Hematopoietic multipotent progenitor cell treated with erythropoietin and hydrocortisone succinate and interleukin-3 and kit ligand, for 4 days (in vitro differentiated cells): ENCODE data around the gene AVL9.
A peak's percentile ranks its signal among the peaks of the same experiment; 100 is the strongest.
"Not testable (repeated sequence)": the region's sequence is repeated elsewhere in the genome, so short reads cannot be mapped to it uniquely, and the experiment has no call there.

ENCODE experiments used
- DNase-seq: peaks from one replicate; pipeline ENCODE4 v3.0.0-alpha.2; 2015

The AVL9 gene

DNA sequence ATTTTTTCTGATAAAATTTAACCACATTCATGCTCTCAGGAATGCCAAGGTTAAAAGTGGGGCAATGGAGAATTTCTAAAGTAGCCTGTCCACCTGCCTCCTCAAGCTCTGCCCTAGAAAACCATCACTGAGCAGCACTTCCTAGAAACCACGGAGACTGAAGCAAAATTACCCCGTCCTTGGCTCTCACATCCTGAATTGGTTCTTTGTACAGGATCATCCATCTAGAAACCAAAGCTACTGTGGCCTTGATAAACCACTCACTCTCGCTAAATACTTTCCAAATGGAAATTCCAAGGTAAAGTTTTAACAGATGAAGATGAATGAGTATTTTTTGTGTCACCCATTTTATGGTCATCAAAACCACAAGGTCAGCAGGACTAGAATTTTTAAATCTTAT lies 96.6 kb downstream of the AVL9 start:
- no peak for DNase-seq

DNA sequence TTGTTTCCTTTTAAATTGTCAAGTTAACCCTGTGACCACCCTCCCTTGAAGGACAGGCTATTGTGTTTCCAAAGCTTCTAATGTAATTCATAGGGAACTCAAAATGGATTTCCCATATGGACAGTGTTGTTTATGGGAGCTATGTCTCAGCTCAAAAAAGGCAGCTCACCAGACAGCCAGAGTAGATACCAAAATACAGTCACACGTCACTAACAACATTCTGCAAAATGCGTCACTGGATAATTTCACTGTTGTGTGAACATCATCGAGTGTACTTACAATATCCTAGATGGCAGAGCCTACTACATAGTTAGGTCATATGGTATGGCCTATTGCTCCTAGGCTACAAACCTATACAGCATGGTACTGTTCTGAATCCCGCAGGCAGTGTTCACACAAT lies 97.4 kb downstream of the AVL9 start:
- no peak for DNase-seq

DNA sequence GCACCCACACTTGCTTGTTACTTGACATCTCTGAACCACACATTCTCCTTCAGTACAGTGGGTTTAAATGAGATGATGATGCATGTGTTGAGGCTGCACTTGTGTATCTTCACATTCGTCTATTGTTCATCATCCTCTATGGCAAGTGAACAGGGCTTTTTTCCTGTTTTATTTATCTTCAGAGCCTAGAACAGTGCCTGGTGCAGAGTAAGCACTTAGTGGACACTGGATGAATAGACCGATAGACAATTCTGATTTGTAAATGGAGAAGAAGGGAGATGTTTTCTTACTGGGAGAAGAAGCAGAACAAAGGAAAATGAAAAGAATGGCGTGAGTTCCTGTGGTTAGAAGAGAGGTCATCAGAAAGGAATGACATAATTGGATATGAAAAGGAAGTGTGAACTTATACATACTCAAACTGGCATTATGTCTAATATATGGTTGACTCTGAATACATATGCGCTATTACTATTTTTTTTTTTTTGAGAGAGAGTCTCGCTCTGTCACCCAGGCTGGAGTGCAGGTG lies 99.7 kb downstream of the AVL9 start:
- DNase-seq = no peak

DNA sequence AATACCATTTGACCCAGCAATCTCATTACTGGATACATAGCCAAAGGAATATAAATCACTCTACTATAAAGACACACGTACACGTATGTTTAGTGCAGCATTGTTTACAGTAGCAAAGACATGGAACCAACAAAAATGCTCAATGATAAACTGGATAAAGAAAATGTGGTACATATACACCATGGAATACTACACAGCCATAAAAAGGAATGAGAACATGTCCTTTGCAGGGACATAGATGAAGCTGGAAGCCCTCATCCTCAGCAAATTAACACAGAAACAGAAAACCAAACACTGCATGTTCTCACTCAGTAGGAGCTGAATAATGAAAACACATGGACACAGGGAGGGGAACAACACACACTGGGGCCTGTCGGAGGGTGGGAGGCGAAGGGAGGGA lies 105.9 kb downstream of the AVL9 start:
- not testable (repeated sequence) for DNase-seq

DNA sequence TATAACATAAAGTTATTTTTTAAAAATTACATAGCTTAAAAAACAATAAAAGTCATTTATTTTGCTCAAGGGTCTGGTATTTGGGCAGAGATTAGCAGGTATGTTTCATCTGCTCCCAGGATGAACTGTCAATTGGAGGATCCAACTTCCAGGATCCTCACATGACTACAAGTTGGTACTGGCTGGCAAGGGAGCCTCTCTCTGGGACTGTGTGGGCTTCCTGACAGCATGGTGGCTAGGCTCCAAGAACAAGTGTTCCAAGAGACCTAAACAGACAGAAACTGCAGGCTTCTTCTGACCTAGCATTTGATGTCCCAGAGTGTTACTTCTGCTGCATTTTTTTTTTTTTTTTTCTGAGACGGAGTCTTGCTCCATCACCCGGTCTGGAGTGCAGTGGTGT lies 107.2 kb downstream of the AVL9 start:
- DNase-seq = no peak

DNA sequence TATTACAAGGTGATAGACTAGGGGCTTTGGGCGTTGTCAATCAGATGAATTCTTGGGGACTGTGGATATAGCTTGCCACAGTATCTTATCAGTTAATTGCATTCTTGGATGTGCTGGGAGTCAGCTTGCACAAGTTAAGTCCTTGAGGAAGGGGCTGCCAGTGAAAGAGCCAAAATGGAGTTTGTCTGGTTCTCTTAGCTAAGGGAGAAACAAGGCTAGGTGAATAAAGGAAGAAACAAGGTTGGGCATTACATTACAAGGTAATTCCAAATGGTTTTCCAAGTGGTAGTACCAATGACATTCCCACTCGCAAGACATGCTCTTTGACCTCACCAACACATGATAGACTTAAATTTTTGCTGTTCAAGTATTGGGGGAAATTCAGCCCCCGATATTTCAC lies 108.2 kb downstream of the AVL9 start:
- DNase-seq = not testable (repeated sequence)

DNA sequence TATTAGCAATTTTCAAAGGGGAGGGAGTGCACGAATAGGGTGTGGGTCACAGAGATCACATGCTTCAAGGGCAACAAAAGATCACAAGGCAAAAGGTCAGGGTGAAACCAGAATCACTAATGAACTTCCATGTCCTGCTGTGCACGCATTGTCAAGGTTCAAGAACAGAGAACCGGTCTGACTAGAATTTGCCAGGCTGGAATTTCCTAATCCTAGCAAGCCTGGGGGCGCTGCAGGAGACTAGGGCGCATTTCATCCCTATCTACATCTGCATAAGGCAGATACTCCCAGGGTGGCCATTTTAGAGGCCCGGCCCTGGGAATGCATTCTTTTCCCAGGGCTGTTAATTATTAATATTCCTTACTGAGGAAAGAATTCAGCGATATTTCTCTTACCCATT lies 108.8 kb downstream of the AVL9 start:
- DNase-seq = not testable (repeated sequence)

DNA sequence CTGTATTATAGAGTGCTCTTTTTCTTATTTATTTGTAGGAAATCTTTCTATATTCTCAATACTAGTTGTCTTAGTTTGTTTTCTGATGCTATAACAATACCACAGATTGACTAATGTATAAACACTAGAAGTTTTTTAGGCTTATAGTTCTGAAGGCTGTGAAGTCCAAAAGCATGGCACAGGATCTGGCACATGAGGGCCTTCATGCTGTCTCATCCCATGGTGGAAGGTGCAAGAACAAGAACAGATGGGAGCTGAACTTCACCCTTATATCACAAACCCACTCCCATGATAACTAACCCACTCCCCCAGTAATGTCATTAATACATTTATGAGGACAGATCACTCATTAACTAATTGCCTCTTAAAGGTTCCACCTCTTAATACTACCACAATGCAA lies 109.7 kb downstream of the AVL9 start:
- DNase-seq = no peak

DNA sequence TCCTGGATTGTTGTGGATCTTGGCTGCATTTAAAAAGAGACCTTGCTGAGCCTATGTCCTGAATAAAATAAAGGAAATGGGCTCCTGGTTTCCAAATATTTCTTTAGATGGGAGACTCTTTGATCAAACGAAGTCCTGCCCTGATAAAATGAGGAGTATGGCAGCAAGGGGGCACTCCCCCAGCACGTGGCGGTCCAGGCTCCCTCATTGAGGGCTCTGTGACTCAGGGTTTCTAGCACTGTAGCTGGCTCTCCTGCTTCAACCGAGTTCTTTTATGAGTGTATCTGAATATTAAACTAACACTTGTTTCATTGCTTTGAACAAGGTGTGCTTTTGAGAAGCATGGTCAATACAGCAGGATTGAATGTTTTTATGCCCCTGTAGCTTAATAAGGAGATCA lies 114.2 kb downstream of the AVL9 start:
- no peak for DNase-seq

DNA sequence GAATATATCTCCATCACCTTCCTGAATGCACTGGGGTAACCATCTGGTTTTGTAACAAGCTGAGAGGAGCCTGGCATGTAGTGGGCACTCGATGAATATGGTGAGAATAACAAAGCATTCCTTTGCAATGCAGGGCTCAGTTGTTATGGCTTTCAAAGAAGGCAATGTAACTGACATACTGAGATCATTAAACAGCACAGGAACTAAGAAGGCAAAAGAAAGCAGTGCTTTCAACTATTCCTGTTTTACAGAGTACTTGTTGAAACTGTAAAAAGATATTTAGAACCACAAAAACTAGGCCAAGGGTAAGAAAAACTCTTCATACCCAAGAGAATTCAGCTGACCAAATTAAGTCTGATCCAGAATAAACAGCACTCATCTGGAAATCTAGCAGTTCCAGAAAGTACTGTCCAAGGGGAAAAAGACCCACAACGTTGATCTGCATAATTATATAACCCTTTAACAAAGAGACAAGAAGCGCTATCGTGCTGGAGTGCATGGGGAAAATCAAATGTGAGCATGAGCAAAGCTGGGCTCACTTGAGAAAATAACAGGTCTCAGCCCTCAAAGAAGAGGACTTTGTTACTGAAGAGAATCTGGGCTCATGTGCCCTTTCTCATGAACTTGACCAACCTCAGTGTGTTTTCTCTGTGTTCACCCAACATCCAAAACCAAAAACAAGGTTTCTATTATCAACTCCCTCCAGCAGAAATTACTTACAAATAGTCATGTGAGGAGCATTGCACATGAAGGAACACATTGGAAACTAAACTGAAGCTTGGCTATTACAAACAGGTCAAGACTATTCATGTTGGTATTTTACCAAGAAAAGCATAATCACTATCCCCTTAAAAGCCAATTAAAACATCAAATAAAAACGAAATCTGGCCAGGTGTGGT lies 116.2 kb downstream of the AVL9 start:
- no peak for DNase-seq

DNA sequence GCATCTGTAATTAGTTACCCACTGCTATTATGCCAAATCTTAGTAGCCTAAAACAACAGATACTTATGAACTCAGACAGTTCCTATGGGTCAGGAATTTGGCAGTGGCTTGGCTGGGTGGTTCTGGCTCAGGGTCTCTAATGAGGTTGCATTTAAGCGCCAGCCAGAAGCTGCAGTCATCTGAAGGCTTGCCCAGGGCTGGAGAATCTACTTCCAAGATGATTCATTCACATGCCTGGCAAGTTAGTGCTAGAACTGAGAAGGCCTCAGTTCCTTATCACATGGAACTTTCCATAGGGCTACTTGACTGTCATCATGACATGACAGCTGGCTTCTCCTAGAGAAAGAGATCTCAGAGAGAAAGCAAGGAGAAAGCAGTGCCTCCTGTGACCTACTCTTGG lies 121.3 kb downstream of the AVL9 start:
- peak; percentile 11 for DNase-seq

DNA sequence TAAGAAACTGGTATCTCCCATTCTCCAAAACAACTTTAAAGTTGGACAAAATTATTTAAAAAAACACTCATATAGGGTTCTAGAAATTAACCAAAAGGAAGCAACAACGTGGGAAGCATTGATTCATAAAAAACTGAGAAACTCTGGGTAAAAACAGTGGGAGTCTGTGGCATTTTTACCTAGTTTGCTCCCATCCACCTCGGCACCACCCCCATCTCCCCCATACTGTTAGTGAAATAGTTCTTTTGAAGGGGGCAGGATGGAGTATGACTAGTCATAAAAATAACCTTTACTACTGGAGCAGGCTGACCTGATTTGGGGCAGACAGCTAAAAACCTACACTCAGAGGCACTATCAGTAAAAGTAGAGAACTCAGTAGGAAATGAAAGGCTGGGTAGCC lies 123.2 kb downstream of the AVL9 start:
- no peak for DNase-seq

DNA sequence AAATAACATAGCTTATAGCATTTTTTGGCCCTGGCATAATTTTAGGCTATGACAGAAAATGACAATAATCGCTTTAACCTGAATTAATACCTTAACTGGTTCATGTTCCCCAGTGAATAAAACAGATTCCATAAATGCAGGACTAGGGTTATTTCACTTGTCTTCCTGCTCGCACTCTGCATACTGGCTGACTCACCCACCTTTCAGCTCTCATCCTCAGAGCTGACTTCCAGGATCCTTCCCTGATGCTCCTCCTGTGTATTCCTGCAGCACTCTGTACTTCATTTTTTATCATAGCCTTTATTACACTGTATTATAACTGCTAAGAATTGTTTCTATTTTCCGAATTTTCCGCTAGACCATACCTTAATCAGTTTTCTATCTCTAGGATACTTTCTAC lies 123.7 kb downstream of the AVL9 start:
- no peak for DNase-seq

DNA sequence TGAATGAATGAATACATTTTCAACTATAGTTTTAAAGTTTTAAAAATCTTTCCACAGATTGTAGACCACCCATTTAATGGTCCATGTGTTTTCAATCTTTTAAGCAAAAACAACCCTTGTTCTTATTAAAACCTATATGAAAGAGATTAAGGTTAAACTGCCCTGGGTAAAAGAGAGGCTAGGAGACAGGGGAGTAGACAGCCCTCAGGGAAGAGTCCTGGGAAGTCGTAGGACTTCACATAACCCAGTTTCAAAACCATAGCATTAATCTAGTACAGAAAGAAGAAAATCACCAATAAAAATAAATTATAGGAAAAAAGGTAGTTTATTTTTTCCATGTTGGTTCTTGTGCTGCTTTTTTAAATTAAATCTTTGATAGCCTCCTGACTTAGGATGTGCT lies 124.1 kb downstream of the AVL9 start:
- DNase-seq = not testable (repeated sequence)

DNA sequence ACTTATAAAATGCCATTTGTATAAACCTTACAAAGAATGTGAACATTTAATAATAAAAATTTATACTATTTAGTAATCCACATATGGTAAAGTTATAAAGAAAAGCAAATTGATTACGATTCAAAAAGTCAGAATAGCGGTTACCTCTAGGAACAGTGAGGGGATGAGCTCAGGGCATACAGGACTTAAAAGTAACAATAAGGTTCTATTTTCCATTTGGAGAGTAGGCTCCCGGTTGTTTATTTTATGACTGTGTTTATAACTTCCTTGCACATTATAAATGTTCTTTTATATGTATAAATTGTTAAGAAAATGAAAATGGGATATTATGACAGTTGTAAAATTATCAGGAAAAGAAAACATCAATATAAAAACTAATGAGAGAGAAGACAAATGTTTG lies 135.7 kb downstream of the AVL9 start:
- DNase-seq = no peak

DNA sequence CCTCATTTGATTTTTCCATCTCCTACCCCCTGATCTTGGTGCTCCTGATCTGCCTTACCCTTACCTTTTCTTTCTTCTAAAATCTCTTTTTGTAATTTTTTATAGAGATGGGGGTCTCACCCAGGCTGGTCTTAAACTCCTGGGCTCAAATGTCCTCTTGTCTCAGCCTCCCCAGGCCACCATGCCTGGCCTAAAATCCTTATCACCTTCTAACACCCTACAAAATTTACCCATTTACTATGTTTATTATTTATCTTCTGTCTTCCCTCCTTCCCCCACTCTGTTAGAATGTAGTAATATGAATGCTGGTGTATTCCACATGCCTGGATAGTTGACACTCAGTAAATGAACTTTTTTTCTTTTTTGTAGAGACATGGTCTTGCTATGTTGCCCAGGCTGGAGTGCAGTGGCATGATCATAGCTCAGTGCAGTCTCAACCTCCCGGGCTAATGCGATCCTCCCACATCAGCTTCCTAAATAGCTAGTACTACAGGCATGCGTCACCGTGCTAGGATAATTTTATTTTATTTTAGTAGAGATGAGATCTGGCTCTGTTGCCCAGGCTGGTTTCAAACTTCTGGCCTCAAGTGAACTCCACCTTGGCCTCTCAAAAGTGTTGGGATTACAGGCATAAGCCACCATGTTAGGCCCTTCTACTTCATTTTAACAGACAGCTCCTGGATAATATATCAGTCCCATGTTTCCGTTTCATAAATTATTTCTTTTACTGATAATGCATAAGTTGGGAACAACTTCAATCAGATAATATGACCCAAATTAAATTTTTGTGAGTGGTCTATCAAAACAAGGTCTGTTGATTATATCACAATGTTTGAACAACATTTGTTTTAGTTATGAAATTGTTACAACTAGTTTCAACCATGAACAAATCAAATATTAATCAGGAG lies 136.6 kb downstream of the AVL9 start:
- DNase-seq = not testable (repeated sequence)

DNA sequence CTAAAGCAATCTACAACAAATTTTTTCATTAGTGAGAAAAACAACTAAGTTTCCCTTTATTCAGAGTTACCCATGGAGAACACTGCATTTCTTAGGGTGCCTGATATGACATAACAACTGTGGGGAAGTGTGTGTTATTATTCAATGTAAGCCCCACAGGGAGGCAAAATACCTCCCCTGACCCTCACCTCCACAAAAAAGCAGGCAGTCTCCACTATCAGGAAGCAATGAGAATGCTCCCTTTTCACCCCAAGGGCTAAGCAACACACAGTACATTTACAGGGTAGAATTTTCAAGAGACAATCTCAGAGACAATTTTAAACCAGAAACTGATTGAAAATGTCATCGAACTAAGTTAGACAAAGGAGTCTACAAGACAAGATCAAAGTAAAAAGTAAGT lies 138.2 kb downstream of the AVL9 start:
- not testable (repeated sequence) for DNase-seq

DNA sequence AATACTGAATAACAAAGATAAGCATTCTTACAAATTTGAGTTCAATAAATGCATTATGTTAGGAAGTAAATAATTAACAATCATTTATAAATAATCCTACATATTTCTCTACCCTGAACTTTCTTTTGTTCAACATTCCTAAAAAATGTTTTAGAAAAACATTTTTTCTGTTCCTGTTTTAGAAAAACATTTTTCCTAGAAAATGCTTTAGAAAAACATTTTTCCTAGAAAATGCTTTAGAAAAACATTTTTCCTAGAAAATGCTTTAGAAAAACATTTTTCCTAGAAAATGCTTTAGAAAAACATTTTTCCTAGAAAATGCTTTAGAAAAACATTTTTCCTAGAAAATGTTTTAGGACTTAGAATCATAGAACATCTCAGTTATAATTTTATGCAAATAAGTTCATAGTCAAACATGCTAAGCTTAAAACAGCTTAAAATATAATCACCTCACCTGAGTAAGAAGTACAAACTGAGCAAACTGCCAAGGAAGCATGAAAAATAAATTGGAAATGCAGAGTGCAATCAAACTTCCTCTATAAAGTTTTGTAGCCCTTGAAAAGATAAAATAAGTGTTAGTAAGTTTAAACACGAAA lies 139.6 kb downstream of the AVL9 start:
- DNase-seq = not testable (repeated sequence)

DNA sequence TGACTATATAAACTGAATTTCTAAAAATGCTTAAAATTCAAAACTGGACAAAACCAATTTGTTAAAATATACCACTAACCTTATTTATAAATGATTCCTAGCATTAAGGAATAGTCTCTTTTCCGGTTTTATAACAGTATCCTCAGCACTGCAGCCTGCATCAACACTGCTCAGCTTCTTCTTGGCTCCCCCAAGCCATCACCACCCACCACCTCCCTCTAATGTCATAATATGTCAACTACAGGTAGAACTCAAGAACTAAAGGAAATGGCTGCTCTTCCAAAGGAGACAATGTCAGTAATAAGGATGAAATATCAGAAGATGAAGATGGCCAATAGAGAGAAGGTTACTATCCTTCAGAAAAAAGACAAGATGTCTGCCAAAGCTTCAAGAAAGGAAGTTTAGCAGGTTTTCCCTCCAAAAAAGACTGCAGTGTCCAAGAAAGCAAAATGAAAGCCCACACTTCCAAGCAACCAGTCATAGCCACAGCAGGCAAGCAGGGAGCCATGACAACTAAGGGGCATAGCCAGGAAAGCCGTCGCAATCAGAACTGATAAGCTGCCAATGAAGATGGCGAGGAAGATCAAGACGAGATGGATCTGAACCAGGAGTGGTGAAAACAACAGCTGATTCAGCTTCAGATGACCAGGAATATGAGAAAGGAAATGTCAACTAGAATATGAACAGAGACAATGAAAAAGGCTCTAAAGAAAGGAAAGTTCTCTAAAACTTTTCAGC lies 141.6 kb downstream of the AVL9 start:
- not testable (repeated sequence) for DNase-seq

DNA sequence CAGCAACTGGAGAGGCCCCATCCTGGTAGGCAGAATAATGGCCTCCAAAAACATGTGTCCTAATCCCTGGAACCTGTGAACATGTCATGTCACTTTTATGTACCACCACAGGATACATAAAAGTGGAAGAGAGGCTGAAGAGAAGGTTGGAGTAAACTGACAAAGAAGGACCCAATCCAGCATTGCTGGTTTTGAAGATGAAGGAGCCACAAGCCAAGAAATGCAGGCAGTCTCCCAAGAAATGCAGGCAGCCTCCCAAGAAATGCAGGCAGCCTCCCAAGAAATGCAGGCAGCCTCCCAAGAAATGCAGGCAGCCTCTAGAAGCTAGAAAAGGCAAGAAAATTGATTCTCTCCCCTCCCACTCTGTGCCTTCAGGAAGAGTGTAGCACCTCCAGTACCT lies 142.3 kb downstream of the AVL9 start:
- DNase-seq = not testable (repeated sequence)
